ENCODE measurements around the gene GOLGA8M. TPM values are rescaled to one million over a fixed set of nuclear protein-coding genes. Genes with fewer than 3 reads are reported as not detected.
"Not testable (repeated sequence)": the region's sequence is repeated elsewhere in the genome, so short reads cannot be mapped to it uniquely, and the experiment has no call there.

The GOLGA8M gene
- total and polyA plus RNA-seq, 2 of the 13 experiments (the other 11 are each of a cell fraction or from before 2014, with no cell fraction given): 0.66 TPM; not detected in 1

GRCh38 chr15:28664575-28664974 is 47.6 kb downstream of the GOLGA8M start:
- H3K27me3 ChIP-seq (ENCODE audit: control insufficient read depth in 1 of 2, insufficient read depth in 2 of 2, low read length in 2 of 2); H3K4me2 ChIP-seq (ENCODE audit: low read depth, low read length); H2AFZ ChIP-seq (ENCODE audit: low read length); H3K9ac ChIP-seq (ENCODE audit: insufficient read depth, low read depth, low read length); H3K4me1 ChIP-seq (ENCODE audit: insufficient read depth, low read length); H3K79me2 ChIP-seq (ENCODE audit: insufficient read depth, low read length); H4K20me1 ChIP-seq (ENCODE audit: insufficient read depth, low read length); BruUV-seq (replicated peaks); CTCF ChIA-PET (ENCODE audit: low intra/inter-chr PET ratio, low total read pairs); H3K36me3 ChIP-seq (replicated peaks in 1 of 2; ENCODE audit: control insufficient read depth in 1 of 2, insufficient read depth in 2 of 2, low read length in 2 of 2); intact Hi-C loops (cut with micrococcal nuclease; ENCODE audit: unreplicated experiment); H3K9me3 ChIP-seq (ENCODE audit: low read length); in situ Hi-C loops (cut with HindIII; ENCODE audit: extremely low pct_ligation_motif_present, low pct_unique_long_range_greater_than_20kb); POLR2A ChIA-PET; H3K4me3 ChIP-seq (replicated peaks in 1 of 3; ENCODE audit: insufficient read depth in 1 of 3, low read depth in 2 of 3, low read length in 3 of 3); ATAC-seq; DNase-seq (ENCODE audit: low spot score); H3K27ac ChIP-seq (ENCODE audit: extremely low read length, insufficient read depth, low read length); FAIRE-seq: not testable (repeated sequence)
- whole genome bisulfite sequencing (ENCODE audit: low lambda C conversion rate): 86% methylated on average over 6 of the region's 6 CpGs

DNA sequence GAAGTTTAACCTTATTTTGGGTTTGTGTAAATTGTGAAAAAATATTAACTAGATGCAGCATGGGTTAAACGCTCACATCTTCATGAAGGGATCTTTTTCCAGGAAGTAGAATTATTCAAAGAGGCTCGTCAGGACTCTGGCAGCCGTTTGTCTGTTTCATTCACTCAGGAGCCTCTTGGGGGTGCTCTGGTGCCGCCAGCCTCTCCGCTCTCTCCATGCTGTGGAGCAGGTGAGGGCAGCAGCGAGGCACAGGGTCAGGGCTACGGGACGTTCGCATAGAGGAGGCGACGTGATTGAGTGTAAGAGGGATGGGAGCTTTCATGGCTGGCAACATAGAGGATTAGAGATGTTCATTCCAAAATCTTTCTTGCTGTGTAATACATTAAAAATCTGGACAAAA is 48.5 kb downstream of the GOLGA8M start:
- H3K79me2 ChIP-seq (ENCODE audit: insufficient read depth, low read length); H3K36me3 ChIP-seq (replicated peaks in 1 of 2; ENCODE audit: control insufficient read depth in 1 of 2, insufficient read depth in 2 of 2, low read length in 2 of 2); H3K4me2 ChIP-seq (ENCODE audit: low read depth, low read length); BruUV-seq (replicated peaks); H3K27ac ChIP-seq (ENCODE audit: extremely low read length, insufficient read depth, low read length); intact Hi-C loops (cut with micrococcal nuclease; ENCODE audit: unreplicated experiment); H3K4me1 ChIP-seq (ENCODE audit: insufficient read depth, low read length); in situ Hi-C loops (cut with HindIII; ENCODE audit: extremely low pct_ligation_motif_present, low pct_unique_long_range_greater_than_20kb); H4K20me1 ChIP-seq (ENCODE audit: insufficient read depth, low read length); H3K27me3 ChIP-seq (ENCODE audit: control insufficient read depth in 1 of 2, insufficient read depth in 2 of 2, low read length in 2 of 2); H3K9ac ChIP-seq (ENCODE audit: insufficient read depth, low read depth, low read length); DNase-seq (ENCODE audit: low spot score); H3K4me3 ChIP-seq (replicated peaks in 1 of 3; ENCODE audit: insufficient read depth in 1 of 3, low read depth in 2 of 3, low read length in 3 of 3); FAIRE-seq; H3K9me3 ChIP-seq (ENCODE audit: low read length); POLR2A ChIA-PET; H2AFZ ChIP-seq (ENCODE audit: low read length); CTCF ChIA-PET (ENCODE audit: low intra/inter-chr PET ratio, low total read pairs): not testable (repeated sequence)
- ATAC-seq: peak; percentile 97
- no CpG with 5 or more reads among the region's 11 CpGs for WGBS (ENCODE audit: low lambda C conversion rate)

DNA sequence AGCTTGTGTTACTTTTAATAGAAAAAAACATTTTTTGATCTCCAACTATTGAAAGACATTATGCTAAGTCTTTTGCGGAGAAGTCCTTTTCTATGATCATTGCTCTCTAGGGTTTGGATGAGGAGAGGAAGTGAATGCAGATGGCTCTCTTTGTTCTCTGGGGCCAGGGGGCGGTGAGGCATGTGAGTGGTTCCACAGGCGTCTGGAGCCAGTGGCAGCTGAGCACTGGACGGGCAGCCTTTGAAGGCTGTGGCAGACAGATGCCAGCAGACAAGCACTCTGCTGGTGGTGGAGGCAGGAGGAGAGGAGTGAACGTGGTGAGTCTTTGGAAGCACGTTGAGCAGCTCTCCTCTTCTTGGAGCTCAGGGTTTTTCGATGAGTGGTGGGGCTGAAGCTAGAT is 51.5 kb downstream of the GOLGA8M start:
- not testable (repeated sequence) for FAIRE-seq, ATAC-seq

GRCh38 chr15:28656018-28656360 is 56.2 kb downstream of the GOLGA8M start:
- FAIRE-seq; H3K79me2 ChIP-seq (ENCODE audit: insufficient read depth, low read length); intact Hi-C loops (cut with micrococcal nuclease; ENCODE audit: unreplicated experiment); H3K4me1 ChIP-seq (ENCODE audit: insufficient read depth, low read length); in situ Hi-C loops (cut with HindIII; ENCODE audit: extremely low pct_ligation_motif_present, low pct_unique_long_range_greater_than_20kb); H3K4me2 ChIP-seq (ENCODE audit: low read depth, low read length); BruUV-seq (replicated peaks); H3K9ac ChIP-seq (ENCODE audit: insufficient read depth, low read depth, low read length); H3K27ac ChIP-seq (ENCODE audit: extremely low read length, insufficient read depth, low read length); H3K27me3 ChIP-seq (ENCODE audit: control insufficient read depth in 1 of 2, insufficient read depth in 2 of 2, low read length in 2 of 2); H2AFZ ChIP-seq (ENCODE audit: low read length); H3K36me3 ChIP-seq (replicated peaks in 1 of 2; ENCODE audit: control insufficient read depth in 1 of 2, insufficient read depth in 2 of 2, low read length in 2 of 2); POLR2A ChIA-PET; H4K20me1 ChIP-seq (ENCODE audit: insufficient read depth, low read length); H3K9me3 ChIP-seq (ENCODE audit: low read length); DNase-seq (ENCODE audit: low spot score); ATAC-seq; H3K4me3 ChIP-seq (replicated peaks in 1 of 3; ENCODE audit: insufficient read depth in 1 of 3, low read depth in 2 of 3, low read length in 3 of 3); CTCF ChIA-PET (ENCODE audit: low intra/inter-chr PET ratio, low total read pairs): not testable (repeated sequence)
- no CpG with 5 or more reads among the region's 4 CpGs for WGBS (ENCODE audit: low lambda C conversion rate)

More for the DNA sequence above, 51.5 kb downstream of the GOLGA8M start:
- intact Hi-C loops (cut with micrococcal nuclease; ENCODE audit: unreplicated experiment); H3K4me2 ChIP-seq (ENCODE audit: low read depth, low read length); H3K27ac ChIP-seq (ENCODE audit: extremely low read length, insufficient read depth, low read length); in situ Hi-C loops (cut with HindIII; ENCODE audit: extremely low pct_ligation_motif_present, low pct_unique_long_range_greater_than_20kb); H3K4me1 ChIP-seq (ENCODE audit: insufficient read depth, low read length); H3K79me2 ChIP-seq (ENCODE audit: insufficient read depth, low read length); BruUV-seq (replicated peaks); H3K27me3 ChIP-seq (ENCODE audit: control insufficient read depth in 1 of 2, insufficient read depth in 2 of 2, low read length in 2 of 2); H2AFZ ChIP-seq (ENCODE audit: low read length); DNase-seq (ENCODE audit: low spot score); POLR2A ChIA-PET; H4K20me1 ChIP-seq (ENCODE audit: insufficient read depth, low read length); H3K4me3 ChIP-seq (replicated peaks in 1 of 3; ENCODE audit: insufficient read depth in 1 of 3, low read depth in 2 of 3, low read length in 3 of 3); CTCF ChIA-PET (ENCODE audit: low intra/inter-chr PET ratio, low total read pairs); H3K9ac ChIP-seq (ENCODE audit: insufficient read depth, low read depth, low read length); H3K36me3 ChIP-seq (replicated peaks in 1 of 2; ENCODE audit: control insufficient read depth in 1 of 2, insufficient read depth in 2 of 2, low read length in 2 of 2); H3K9me3 ChIP-seq (ENCODE audit: low read length): not testable (repeated sequence)
- WGBS (ENCODE audit: low lambda C conversion rate): no CpG with 5 or more reads among the region's 7 CpGs
